SK-MEL-5 (cell line): Measurements from ENCODE around the gene CYP24A1. TPM values are rescaled to one million over a fixed set of nuclear protein-coding genes. Genes with fewer than 3 reads are reported as not detected.

Experiments
- DNase-seq: peaks from one replicate; pipeline ENCODE4 v3.0.0-alpha.2; 2016; ENCODE audit warnings: low read depth, low spot score
- in situ Hi-C: cut with HindIII; loops from 2 replicates; pipeline ENCODE4 v1.10.0; 2016; ENCODE audit warnings: low sequenced_read_pairs, high pct_unique_total_duplicates, low pct_unique_long_range_greater_than_20kb
- total RNA-seq: library from RNA; depleted of rRNA; stranded (reverse); fragments of >200 nt; shearing (Covaris generic); gene quantifications from 2 replicates; pipeline ENCODE4 v1.2.3, GENCODE V29; 2014; rRNA removed

Gene CYP24A1
- total RNA-seq, 1 experiment from 2014 or later, result not detected

DNA sequence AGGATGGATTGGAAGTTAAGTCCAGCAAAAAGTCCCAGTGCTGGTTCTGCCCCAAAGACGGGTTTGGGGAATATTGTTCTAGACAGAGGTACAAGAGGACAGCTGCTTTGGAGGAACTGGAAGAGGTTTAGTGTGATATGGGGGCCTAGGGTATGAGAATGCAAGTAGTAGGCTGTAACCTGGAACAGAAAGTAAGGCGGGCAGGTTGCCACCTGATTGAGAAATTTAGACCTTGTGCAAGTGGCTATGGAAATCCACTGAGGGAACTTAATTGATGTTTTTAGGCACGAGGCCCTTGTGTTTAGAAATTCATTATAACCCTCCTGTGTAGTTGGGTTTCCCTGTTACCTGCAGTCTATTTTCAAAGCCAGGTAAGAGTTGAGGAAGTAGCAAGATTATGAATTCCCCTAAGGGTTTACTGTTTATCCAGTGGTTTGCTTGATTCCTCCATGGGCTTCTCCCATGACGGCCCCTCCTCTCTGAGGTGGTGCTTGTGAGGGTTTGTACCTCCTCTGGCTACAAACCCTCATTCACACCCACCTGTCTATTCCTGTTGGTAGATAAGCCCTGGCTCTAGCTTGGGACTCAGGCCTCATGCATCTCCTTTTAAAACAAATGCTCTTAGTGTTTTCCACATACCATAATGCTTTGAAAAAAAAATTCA, 61.4 kb downstream of the CYP24A1 start:
- no peak for DNase-seq
- in situ Hi-C loops, result no loop called here

DNA sequence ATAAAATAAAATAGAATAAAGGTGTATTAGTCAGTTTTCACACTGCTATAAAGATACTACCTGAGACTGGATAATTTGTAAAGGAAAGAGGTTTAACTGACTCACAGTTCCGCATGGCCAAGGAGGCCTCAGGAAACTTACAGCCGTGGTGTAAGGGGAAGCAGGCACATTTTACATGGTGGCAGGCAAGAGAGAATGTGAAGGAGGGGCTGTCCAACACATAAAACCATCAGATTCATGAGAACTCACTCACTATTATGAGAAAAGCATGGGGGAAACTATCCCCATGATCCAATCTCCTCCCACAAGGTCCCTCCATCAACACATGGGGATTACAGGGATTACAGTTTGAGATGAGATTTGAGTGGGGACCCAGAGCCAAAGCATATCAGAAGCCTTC, 62.3 kb downstream of the CYP24A1 start:
- in situ Hi-C loops, result no loop called here
- no peak for DNase-seq

DNA sequence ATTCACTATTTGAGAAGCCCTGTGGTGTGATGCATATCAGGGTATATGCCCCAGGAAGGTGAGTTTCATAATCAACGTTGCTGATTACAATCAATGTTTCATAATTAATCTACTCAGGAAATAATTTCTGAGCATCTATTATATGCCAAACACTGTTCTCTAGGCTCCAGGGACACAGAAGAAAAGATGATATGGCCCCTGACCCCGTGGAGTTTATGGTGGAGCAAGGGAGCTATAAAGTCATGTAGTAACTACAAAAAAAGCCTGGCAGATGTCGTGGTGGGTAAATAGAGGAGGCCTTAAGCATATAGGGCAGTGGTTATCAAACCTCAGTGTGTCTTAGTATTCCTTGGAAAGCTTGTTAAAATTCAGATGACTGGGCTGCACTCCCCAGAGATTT, 63.3 kb downstream of the CYP24A1 start:
- in situ Hi-C loops, result no loop called here

DNA sequence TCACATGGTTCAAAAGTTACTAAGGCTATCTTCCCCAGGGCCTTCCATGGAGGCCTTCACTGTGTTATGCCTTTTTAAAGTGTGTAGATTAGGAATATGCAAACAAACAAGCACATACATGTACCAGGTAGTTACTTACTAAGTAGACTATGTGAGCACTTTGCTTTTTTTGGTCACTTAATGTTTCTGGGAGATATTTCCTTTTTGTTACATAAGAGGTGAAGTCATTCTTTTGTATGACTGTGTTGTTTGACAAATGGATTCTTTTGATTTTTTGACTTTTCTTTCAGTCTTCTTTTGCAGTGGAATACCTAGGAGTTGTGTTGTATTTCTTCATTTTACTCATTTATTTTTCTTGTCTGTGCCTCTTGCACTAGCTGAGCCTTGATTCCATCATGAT, 63.7 kb downstream of the CYP24A1 start:
- DNase-seq, result no peak
- in situ Hi-C loops, result no loop called here

More for the DNA sequence above, 63.3 kb downstream of the CYP24A1 start:
- no peak for DNase-seq

DNA sequence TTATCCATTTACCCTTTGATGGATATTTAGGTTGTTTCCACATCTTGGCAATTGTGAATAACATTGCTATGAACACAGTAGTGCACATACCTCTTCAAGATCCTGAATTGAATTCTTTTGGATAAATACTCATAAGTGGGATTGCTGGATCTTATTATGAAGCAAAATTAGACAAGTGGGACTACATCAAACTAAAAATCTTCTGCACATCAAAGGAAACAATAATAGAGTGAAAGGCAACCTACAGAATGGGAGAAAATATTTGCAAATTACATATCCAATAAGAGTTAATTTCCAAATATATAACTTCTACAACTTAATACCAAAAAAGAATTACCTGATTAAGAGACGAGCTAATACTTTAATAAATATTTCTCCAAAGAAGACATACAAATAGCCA, 65.0 kb downstream of the CYP24A1 start:
- in situ Hi-C loops, result no loop called here
- no peak for DNase-seq

DNA sequence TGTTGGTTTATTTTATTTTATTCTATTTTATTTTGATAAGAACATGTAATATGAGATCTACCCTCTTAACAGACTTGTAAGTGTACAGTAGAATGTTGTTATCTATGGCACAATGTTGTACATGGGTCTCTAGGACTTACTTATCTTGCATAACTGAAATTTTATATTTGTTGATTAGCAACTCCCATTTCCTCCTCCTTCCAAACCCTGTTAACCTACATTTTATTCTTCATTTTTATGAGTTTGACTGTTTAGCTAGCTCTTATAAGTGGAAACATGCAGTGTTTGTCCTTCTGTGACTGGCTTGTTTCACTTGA, 65.5 kb downstream of the CYP24A1 start:
- DNase-seq, result no peak
- in situ Hi-C loops, result no loop called here

DNA sequence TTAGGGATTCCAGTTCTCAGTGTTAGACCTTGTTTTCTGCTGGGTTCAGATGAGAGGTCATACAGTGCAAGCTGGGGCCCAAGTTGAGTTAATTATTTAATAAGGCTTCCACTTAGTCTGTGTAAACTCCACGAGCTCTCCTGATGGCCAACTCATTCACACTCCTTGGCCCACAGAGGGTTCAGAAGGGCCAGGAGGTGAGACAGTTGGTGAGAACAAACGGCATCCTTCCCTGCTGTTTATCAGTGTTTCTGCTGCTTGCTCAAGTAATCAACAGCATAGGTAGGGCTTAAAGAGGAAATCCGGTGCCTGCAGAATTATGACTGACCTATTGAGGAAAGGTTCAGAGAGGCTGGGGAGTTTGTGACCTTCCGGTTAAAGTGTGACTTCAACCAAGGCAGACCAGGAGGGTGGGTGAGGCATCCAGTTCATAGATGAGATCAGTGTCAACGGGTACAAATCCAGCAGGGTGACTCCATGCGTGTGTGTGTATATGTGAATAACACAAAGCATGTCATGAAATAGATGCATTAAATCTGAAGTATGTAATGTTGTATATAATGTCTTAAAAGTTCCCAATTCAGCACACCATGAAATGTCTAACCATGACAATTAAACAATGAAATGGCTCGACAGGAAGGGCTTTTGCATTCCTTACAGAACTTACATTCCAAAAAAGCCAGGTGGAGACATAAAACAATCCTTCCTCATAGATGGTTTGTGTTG, 66.0 kb downstream of the CYP24A1 start:
- in situ Hi-C loops, result no loop called here

DNA sequence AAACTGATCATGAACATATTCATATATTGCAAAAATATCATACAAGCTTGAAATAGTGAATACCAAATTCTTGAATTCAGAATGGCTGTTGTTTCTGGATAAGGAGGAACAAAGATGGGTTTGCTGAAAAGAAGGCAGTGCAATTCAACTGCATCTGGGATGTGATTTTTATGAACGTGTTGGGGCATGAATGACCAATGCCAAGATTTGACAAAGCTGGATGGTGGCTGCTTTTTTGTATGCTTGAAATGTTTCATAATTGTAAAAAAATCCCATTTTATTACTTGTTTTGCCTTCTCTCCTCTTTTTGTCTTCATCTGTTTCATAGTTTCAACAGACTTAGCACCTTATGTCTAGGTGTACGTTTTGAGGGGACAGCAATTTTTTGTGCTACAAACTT, 66.6 kb downstream of the CYP24A1 start:
- in situ Hi-C loops, result no loop called here
- DNase-seq, result no peak

More for the DNA sequence above, 66.0 kb downstream of the CYP24A1 start:
- DNase-seq, result no peak

DNA sequence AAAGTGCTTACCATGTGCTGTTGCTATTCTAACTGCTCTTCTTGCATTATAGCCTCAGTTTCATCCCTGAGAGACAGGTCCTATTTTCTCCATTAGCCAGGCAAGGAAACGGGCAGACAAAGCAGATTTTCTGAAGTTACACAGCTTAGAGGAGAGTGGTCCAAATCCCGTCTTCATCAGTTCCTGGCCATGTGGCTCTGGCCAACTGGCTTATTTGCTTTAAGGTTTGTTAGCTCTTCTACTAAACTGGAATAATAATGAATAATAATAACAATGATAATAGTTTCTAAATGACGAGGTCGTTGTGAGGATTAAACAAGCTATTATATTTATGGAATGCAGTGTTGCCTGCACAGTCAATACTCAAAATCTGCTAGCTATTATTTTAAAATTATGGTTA, 67.6 kb downstream of the CYP24A1 start:
- DNase-seq, result no peak
- in situ Hi-C loops, result no loop called here

DNA sequence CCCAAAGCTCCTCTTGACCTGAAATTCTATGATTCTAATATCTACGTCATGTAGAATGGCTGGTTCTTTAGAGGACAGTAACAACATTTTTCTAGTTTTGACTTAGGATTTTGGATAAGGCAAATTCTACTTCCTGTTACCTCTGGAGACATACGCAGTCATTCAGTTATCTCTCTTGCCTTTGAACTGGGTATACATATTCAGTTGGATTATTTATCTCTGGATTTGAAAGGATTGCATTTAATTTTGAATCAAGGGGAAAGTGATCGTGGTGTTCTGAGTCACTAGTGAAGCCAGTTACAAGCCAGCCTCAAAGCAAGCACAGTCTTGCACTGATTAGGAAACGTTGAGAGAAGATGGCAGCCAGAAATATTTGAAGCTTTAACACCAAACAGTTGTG, 68.1 kb downstream of the CYP24A1 start:
- in situ Hi-C loops, result no loop called here
- no peak for DNase-seq

DNA sequence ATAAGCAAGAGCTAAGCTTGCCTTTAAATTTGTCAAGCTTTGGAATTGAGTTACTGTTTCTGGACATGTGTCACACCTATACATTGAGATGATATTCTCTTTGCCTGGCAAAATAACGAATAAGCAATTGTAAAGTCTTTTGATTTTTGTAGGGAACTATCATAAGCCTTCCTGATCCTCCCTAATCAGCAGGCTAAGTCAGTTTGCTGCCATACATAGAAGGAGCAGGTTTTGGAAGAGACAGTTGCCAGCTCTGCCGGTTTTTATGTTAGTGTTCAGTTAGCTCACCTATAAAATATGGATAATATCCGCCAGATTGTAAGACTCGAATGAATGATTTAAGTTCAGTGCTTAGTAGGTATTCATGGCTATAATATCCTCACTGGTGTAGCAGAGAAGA, 69.0 kb downstream of the CYP24A1 start:
- DNase-seq, result no peak
- in situ Hi-C loops, result no loop called here

DNA sequence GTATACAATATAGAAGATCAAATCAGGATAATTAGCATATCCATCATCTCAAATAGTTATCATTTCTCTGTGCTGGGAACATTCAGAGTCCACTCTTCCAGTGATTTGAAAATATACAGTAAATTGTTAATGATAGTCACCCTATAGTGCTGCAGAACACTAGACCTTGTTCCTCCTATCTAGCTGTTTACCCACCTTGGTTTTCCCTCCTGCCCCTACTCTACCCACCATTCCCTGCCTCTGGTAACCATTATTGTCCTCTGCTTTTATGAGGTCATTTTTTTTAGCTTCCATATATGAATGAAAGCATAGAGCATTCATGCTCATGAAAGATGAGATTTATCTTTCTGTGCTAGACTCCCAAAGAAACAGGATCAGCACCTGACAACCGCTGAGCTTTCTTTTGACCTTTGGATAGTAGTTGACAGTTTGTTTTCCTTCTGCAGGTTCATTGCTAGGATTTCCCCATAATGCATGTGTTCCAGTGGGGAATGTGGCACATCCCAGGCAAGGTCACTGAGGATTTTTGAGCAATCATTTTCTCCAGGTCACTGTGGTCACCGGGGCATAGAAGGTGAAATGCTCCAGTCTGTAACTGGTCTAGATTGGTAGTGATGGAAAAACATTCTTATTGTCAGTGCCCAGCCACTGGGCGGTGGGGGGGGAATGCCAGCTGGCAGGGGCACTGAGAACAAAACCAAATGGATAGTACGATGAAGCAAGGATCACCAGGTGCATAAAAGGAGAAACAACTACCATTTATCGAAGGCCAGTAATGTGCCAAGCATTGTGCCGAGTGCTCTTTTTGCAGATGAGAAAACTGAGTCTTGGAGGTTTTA, 69.8 kb downstream of the CYP24A1 start:
- DNase-seq, result no peak
- in situ Hi-C loops, result no loop called here

Other genes starting within 250 kb of the CYP24A1 start
- 0.13 TPM in 1 of 2 replicates, not detected in the other for gene BCAS1, start 103.4 kb downstream of the CYP24A1 start, total RNA-seq
- 143 and 149 TPM in 2 replicates for gene PFDN4, start 34.1 kb upstream of the CYP24A1 start, total RNA-seq